H9 (cell line): ENCODE data around the gene USP12. TPM values are rescaled to one million over a fixed set of nuclear protein-coding genes. Genes with fewer than 3 reads are reported as not detected.

ENCODE experiments used
- DNase-seq: peaks from one replicate; pipeline ENCODE4 v3.0.0-alpha.2; 2017
- H2AFZ ChIP-seq: one replicate; pipeline ENCODE4 v1.6.1; 2013; ENCODE audit warnings: mild to moderate bottlenecking, low read length, control low read depth, moderate library complexity
- H2AK5ac ChIP-seq: 2 replicates; pipeline ENCODE4 v1.6.1; 2013; ENCODE audit warnings: low read length, control low read depth, mixed read lengths; ENCODE audit not compliant: insufficient read length
- H2BK120ac ChIP-seq: one replicate; pipeline ENCODE4 v1.6.1; 2013; ENCODE audit warnings: low read depth, mild to moderate bottlenecking, low read length, control low read depth, inconsistent platforms; ENCODE audit not compliant: poor library complexity, severe bottlenecking
- H2BK12ac ChIP-seq: 2 replicates; pipeline ENCODE4 v1.6.1; 2013; ENCODE audit warnings: low read length, control low read depth, mixed read lengths, low read depth; ENCODE audit not compliant: insufficient read length
- H2BK15ac ChIP-seq: 2 replicates; pipeline ENCODE4 v1.6.1; 2013; ENCODE audit warnings: low read depth, low read length, control low read depth
- H2BK20ac ChIP-seq: one replicate; pipeline ENCODE4 v1.6.1; 2013; ENCODE audit warnings: low read depth, mild to moderate bottlenecking, low read length, control low read depth, inconsistent platforms; ENCODE audit not compliant: poor library complexity, severe bottlenecking
- H2BK5ac ChIP-seq: 2 replicates; pipeline ENCODE4 v1.6.1; 2013; ENCODE audit warnings: low read length, control low read depth, mixed read lengths; ENCODE audit not compliant: insufficient read length
- H3K14ac ChIP-seq: 2 replicates; pipeline ENCODE4 v1.6.1; 2013; ENCODE audit warnings: low read length, control low read depth; ENCODE audit not compliant: insufficient read depth
- H3K18ac ChIP-seq: 2 replicates; pipeline ENCODE4 v1.6.1; 2013; ENCODE audit warnings: low read depth, mild to moderate bottlenecking, mixed read lengths, low read length, control low read depth; ENCODE audit not compliant: insufficient read length
- H3K23ac ChIP-seq: 2 replicates; pipeline ENCODE4 v1.6.1; 2013; ENCODE audit warnings: low read length, control low read depth, mixed read lengths, low read depth; ENCODE audit not compliant: insufficient read length
- H3K23me2 ChIP-seq: 2 replicates; pipeline ENCODE4 v1.6.1; 2013; ENCODE audit warnings: low read depth, mild to moderate bottlenecking, mixed read lengths, low read length, control low read depth; ENCODE audit not compliant: insufficient read length, poor library complexity, severe bottlenecking
- H3K27ac ChIP-seq: 2 replicates; pipeline ENCODE4 v1.5.1; 2013; ENCODE audit warnings: low read length, control low read depth, mixed read lengths, low read depth; ENCODE audit not compliant: insufficient read length
- H3K27me3 ChIP-seq: 2 replicates; pipeline ENCODE4 v1.6.1; 2013; ENCODE audit warnings: low read length, control low read depth, inconsistent platforms; ENCODE audit not compliant: insufficient read depth
- H3K4ac ChIP-seq: 2 replicates; pipeline ENCODE4 v1.6.1; 2013; ENCODE audit warnings: low read depth, mild to moderate bottlenecking, control low read depth, inconsistent platforms, low read length, moderate library complexity
- H3K4me1 ChIP-seq: 2 replicates; pipeline ENCODE4 v1.6.1; 2013; ENCODE audit warnings: low read length, control low read depth, inconsistent platforms; ENCODE audit not compliant: insufficient read depth
- H3K4me2 ChIP-seq: 2 replicates; pipeline ENCODE4 v1.6.1; 2013; ENCODE audit warnings: low read length, control low read depth, mixed read lengths; ENCODE audit not compliant: insufficient read length, insufficient read depth
- H3K56ac ChIP-seq: 2 replicates; pipeline ENCODE4 v1.6.1; 2013; ENCODE audit warnings: low read depth, mild to moderate bottlenecking, mixed read lengths, low read length, control low read depth; ENCODE audit not compliant: insufficient read length
- H3K79me1 ChIP-seq: 2 replicates; pipeline ENCODE4 v1.6.1; 2013; ENCODE audit warnings: low read depth, mild to moderate bottlenecking, moderate library complexity, low read length, control low read depth, inconsistent platforms; ENCODE audit not compliant: insufficient read depth, poor library complexity, severe bottlenecking
- H3K79me2 ChIP-seq: 2 replicates; pipeline ENCODE4 v1.6.1; 2013; ENCODE audit warnings: low read length, control low read depth, inconsistent platforms; ENCODE audit not compliant: insufficient read depth
- H3K9ac ChIP-seq: 2 replicates; pipeline ENCODE4 v1.6.1; 2013; ENCODE audit warnings: low read length, control low read depth, mixed read lengths; ENCODE audit not compliant: insufficient read length; ENCODE audit errors: extremely low read depth
- H3K9me3 ChIP-seq: one replicate; pipeline ENCODE4 v1.6.1; 2013; ENCODE audit warnings: low read depth, low read length, inconsistent platforms; ENCODE audit not compliant: control insufficient read depth
- H3T11ph ChIP-seq: one replicate; pipeline ENCODE4 v1.6.1; 2013; ENCODE audit warnings: mild to moderate bottlenecking, low read length, control low read depth, inconsistent platforms
- H4K20me1 ChIP-seq: one replicate; pipeline ENCODE4 v1.6.1; 2013; ENCODE audit not compliant: control insufficient read depth, insufficient read length, insufficient read depth
- H4K5ac ChIP-seq: 2 replicates; pipeline ENCODE4 v1.6.1; 2013; ENCODE audit warnings: low read depth, mild to moderate bottlenecking, mixed read lengths, low read length, control low read depth; ENCODE audit not compliant: insufficient read length
- H4K8ac ChIP-seq: replicated peaks from 2 replicates; pipeline ENCODE4 v1.6.1; 2013; ENCODE audit warnings: low read length, control low read depth, mixed read lengths, low read depth; ENCODE audit not compliant: insufficient read length
- H4K91ac ChIP-seq: 2 replicates; pipeline ENCODE4 v1.6.1; 2013; ENCODE audit warnings: low read depth, mild to moderate bottlenecking, moderate library complexity, mixed read lengths, low read length, control low read depth; ENCODE audit not compliant: insufficient read length
- H3K27ac Mint-ChIP-seq, 3 experiments: 2 replicates in 2 of 3; 3 replicates in 1 of 3; pipeline ENCODE4 v1.8.0; 2020 to 2021; ENCODE audit warnings: mixed read lengths in 3 of 3, mild to moderate bottlenecking in 1 of 3, moderate library complexity in 1 of 3
- H3K27me3 Mint-ChIP-seq: 2 replicates; pipeline ENCODE4 v1.8.0; 2021; ENCODE audit warnings: low read depth, mild to moderate bottlenecking, moderate library complexity, mixed read lengths
- H3K36me3 Mint-ChIP-seq, 3 experiments: 2 replicates in 2 of 3; 3 replicates in 1 of 3; pipeline ENCODE4 v1.8.0; 2020 to 2021; ENCODE audit warnings: low read depth in 3 of 3, mixed read lengths in 3 of 3; ENCODE audit not compliant: insufficient read depth in 1 of 3
- H3K4me1 Mint-ChIP-seq, 2 experiments: 2 replicates each; pipeline ENCODE4 v1.8.0; 2020; ENCODE audit warnings: mixed read lengths in 2 of 2
- H3K4me3 Mint-ChIP-seq, 2 experiments: 2 replicates in 1 of 2; 3 replicates in 1 of 2; pipeline ENCODE4 v1.8.0; 2020 to 2021; ENCODE audit warnings: mild to moderate bottlenecking in 2 of 2, mixed read lengths in 2 of 2, moderate library complexity in 1 of 2
- H3K9me3 Mint-ChIP-seq, 2 experiments: 2 replicates in 1 of 2; 3 replicates in 1 of 2; pipeline ENCODE4 v1.8.0; 2020; ENCODE audit warnings: mild to moderate bottlenecking in 2 of 2, mixed read lengths in 2 of 2, moderate library complexity in 1 of 2
- WGBS: extraction: QIAGEN DNeasy Blood & Tissue Kit; methylation state at CpG from one replicate; pipeline ENCODE4 v1.1.7; 2013; ENCODE audit warnings: missing lambda C conversion rate, low lambda C conversion rate, mixed read lengths; ENCODE audit not compliant: insufficient read length; ENCODE audit errors: extremely low coverage; 5-methylcytosine and 5-hydroxymethylcytosine counted together
- total RNA-seq: library from RNA; stranded (reverse); gene quantifications from 2 replicates; pipeline ENCODE4 v1.2.1, GENCODE V29; 2021
- TF ChIP-seq, protein P1 (sequence below): fragments of 200-600 bp; sonication (generic); conservative IDR thresholded peaks from 3 replicates; pipeline ENCODE4 v1.8.0; 2021; ENCODE audit warnings: antibody characterized with exemption, mild to moderate bottlenecking

Gene USP12
- total RNA-seq, 1 experiment from 2014 or later: 24.8 TPM

DNA sequence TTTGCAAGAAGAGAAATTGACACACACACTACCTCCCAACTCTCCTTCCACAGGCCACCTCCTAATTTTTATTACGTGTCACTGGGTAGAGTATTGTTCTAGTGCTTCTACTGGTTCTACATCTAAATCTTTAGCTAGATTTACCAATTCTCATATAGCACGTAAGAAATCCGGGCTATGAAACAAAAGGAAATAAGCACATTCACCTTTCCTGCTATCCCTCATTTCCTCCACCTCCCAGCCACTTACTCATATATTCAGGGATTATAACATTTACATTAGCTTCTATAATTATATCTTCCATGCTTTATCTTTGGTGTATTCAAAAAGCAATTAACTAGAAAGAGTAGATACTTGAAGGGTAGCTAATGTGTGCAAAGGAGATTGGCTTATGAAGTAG is 39.7 kb downstream of the USP12 start:
- Histone ChIP-seq H4K8ac (no peak overlapping the region), H3K27me3 (no peaks in the 10 kb centered on the region), H3K18ac (no peak overlapping the region), H2BK12ac (no peak overlapping the region), H3K9ac (no peak overlapping the region), H2BK20ac (no peak overlapping the region), H3K4me2 (no peak overlapping the region), H2BK5ac (no peak overlapping the region), H2BK120ac (no peak overlapping the region), H3K23ac (no peak overlapping the region), H3K27ac (peak overlapping the region; percentile 20), H3K56ac (no peak overlapping the region), H3K4ac (no peak overlapping the region), H3K4me1 (peaks cover 5% of the 10 kb centered on the region), H4K5ac (no peak overlapping the region), H3K9me3 (no peaks in the 10 kb centered on the region), H2AFZ (no peak overlapping the region), H2BK15ac (no peak overlapping the region), H3K14ac (no peak overlapping the region), H3T11ph (no peak overlapping the region), H3K79me1 (no peaks in the 10 kb centered on the region), H4K91ac (no peak overlapping the region), H3K79me2 (peaks cover 24% of the 10 kb centered on the region; the same call in 1 of the 2 replicates), H4K20me1 (no peaks in the 10 kb centered on the region), H2AK5ac (no peak overlapping the region), H3K23me2 (no peaks in the 10 kb centered on the region)
- Mint-ChIP-seq H3K36me3 (peaks cover 8 to 21% (median 9%) of the 10 kb centered on the region in 3 experiments), H3K4me1 (peaks cover 44 to 54% of the 10 kb centered on the region in 2 experiments), H3K27me3 (no peaks in the 10 kb centered on the region), H3K9me3 (peaks cover 4 to 18% of the 10 kb centered on the region in 2 experiments; a peak in 4 of 5 replicates), H3K27ac (peak overlapping the region in 1 of 3 experiments; percentile 46; a peak in 1 of 7 replicates), H3K4me3 (no peak overlapping the region)
- DNase-seq: no peak
- TF ChIP-seq, protein P1, sequence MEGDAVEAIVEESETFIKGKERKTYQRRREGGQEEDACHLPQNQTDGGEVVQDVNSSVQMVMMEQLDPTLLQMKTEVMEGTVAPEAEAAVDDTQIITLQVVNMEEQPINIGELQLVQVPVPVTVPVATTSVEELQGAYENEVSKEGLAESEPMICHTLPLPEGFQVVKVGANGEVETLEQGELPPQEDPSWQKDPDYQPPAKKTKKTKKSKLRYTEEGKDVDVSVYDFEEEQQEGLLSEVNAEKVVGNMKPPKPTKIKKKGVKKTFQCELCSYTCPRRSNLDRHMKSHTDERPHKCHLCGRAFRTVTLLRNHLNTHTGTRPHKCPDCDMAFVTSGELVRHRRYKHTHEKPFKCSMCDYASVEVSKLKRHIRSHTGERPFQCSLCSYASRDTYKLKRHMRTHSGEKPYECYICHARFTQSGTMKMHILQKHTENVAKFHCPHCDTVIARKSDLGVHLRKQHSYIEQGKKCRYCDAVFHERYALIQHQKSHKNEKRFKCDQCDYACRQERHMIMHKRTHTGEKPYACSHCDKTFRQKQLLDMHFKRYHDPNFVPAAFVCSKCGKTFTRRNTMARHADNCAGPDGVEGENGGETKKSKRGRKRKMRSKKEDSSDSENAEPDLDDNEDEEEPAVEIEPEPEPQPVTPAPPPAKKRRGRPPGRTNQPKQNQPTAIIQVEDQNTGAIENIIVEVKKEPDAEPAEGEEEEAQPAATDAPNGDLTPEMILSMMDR: no peak
- WGBS: no CpG with 5 or more reads among the region's 3 CpGs
